ENCODE measurements around the gene B3GLCT. TPM values are rescaled to one million over a fixed set of nuclear protein-coding genes. Genes with fewer than 3 reads are reported as not detected.

Gene B3GLCT
- total RNA-seq, 2 donors from 2014 or later: 2.8 to 3.1 TPM

DNA sequence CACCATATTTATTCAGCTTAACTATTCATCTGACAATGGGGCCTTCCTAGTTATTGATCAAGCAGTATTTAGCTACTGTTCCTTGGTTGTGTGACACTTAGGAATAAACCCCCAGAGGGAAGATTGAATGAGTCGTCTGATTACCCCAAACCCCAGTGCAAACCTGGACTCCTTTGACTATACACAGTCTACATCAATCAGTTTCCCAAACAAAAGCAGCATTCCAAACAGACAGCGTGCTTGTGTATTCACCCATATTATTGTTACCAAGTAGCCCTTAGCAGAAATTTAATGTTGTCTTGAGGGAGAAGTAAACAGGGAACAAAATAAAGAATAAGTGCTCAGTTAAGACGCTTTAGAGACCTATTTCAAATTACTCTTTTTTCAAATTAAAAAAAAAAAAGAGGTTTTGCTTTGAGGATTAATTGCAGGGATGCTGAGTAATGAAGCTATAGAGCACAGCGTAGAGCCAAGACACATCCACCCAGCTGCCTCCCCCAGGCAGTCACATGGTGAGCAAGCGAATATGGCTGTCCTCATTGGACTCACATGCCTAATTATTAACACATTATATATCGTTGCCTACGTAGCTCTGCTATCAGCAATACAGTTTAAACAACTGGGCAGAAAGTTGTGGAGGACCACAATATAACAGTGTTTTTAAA is 14.7 kb upstream of the B3GLCT start:
- H3K9me3 ChIP-seq: no peaks in the 10 kb centered on the region
- H3K27me3 ChIP-seq: no peaks in the 10 kb centered on the region
- intact Hi-C loops (cut with DNase I): no loop called here
- DNase-seq: no peak
- no peaks in the 10 kb centered on the region for H3K36me3 ChIP-seq
- H3K4me1 ChIP-seq: no peaks in the 10 kb centered on the region
- H3K27ac ChIP-seq: no peak overlapping the region
- no peak overlapping the region for H3K4me3 ChIP-seq
- TF ChIP-seq, protein P1, sequence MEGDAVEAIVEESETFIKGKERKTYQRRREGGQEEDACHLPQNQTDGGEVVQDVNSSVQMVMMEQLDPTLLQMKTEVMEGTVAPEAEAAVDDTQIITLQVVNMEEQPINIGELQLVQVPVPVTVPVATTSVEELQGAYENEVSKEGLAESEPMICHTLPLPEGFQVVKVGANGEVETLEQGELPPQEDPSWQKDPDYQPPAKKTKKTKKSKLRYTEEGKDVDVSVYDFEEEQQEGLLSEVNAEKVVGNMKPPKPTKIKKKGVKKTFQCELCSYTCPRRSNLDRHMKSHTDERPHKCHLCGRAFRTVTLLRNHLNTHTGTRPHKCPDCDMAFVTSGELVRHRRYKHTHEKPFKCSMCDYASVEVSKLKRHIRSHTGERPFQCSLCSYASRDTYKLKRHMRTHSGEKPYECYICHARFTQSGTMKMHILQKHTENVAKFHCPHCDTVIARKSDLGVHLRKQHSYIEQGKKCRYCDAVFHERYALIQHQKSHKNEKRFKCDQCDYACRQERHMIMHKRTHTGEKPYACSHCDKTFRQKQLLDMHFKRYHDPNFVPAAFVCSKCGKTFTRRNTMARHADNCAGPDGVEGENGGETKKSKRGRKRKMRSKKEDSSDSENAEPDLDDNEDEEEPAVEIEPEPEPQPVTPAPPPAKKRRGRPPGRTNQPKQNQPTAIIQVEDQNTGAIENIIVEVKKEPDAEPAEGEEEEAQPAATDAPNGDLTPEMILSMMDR (IDR thresholded peaks at IDR 0.05): no peak
- H3K9ac ChIP-seq (ENCODE audit: low read depth in 2 of 2, low read length in 2 of 2): no peak overlapping the region

DNA sequence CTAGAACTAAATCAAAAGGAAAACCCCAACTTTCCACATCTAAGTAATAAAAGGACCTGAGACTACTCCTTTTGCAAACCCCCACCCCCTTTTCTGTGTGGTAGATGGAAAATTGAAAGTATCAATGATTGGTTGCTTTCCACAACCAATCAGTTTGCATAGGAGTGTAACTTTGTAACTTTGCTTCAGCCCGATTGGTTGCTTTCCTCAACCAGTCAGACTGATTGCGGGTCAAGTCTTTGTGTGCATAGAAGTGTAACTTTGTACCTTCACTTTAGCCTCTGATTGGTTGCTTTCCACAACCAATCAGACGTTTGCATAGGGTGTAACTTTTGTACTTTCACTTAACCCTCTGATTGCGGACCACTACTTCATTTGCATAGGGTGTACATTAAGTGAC is 8.0 kb upstream of the B3GLCT start:
- H3K27ac ChIP-seq: no peak overlapping the region
- no peak for DNase-seq
- H3K27me3 ChIP-seq: no peaks in the 10 kb centered on the region
- H3K9ac ChIP-seq (ENCODE audit: low read depth in 2 of 2, low read length in 2 of 2): no peak overlapping the region
- no peaks in the 10 kb centered on the region for H3K9me3 ChIP-seq
- intact Hi-C loops (cut with DNase I): no loop called here
- H3K4me3 ChIP-seq: no peak overlapping the region
- no peaks in the 10 kb centered on the region for H3K4me1 ChIP-seq
- TF ChIP-seq, protein P1 (IDR thresholded peaks at IDR 0.05): no peak
- no peaks in the 10 kb centered on the region for H3K36me3 ChIP-seq

DNA sequence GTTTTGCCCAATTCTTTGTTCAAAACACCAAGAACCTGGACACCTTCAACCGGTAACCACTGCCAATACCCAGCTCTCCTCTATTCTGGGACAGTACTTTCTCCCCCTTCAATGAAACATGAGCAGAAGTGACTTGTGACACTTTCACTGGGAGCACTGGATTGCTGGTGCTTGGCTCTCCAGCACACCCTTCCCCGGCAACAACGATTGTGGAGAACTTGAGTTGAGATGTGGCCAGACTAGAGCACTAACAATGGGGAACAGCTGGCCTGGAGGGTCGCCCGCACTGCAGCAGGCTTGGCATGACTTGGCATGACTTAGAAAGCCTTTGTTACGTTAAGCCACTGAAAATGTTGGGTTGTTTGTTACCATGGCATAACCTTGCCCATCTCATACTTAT is 7.5 kb upstream of the B3GLCT start:
- Histone ChIP-seq H3K27me3 (no peaks in the 10 kb centered on the region), H3K9ac (ENCODE audit: low read depth in 2 of 2, low read length in 2 of 2) (no peak overlapping the region), H3K36me3 (no peaks in the 10 kb centered on the region), H3K9me3 (no peaks in the 10 kb centered on the region), H3K27ac (no peak overlapping the region), H3K4me3 (no peak overlapping the region), H3K4me1 (no peaks in the 10 kb centered on the region)
- intact Hi-C loops (cut with DNase I): no loop called here
- no peak for DNase-seq
- TF ChIP-seq, protein P1 (IDR thresholded peaks at IDR 0.05): no peak

DNA sequence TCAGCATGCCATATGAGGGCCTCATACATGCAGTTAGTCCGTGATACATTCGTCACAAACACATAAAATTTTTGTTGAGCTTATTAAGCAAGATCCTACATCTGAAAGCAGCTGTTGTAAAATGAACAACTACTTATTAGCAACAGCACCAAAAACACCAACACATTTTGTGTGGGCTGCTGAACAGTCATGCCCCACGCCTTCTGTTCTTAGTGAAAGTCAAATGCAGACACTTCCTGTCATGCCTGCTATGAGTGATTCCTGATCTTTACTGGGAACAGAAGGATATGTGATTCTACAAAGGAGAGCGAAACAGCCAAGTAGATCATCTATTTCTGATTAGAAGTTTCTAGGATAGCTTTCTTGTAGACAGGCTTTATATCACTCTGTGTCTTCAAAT is 4.2 kb upstream of the B3GLCT start:
- no peaks in the 10 kb centered on the region for H3K9me3 ChIP-seq
- H3K4me3 ChIP-seq: no peak overlapping the region
- intact Hi-C loops (cut with DNase I): no loop called here
- no peaks in the 10 kb centered on the region for H3K4me1 ChIP-seq
- H3K27ac ChIP-seq: no peak overlapping the region
- TF ChIP-seq, protein P1 (IDR thresholded peaks at IDR 0.05): no peak
- H3K27me3 ChIP-seq: no peaks in the 10 kb centered on the region
- DNase-seq: no peak
- no peaks in the 10 kb centered on the region for H3K36me3 ChIP-seq
- no peak overlapping the region for H3K9ac ChIP-seq (ENCODE audit: low read depth in 2 of 2, low read length in 2 of 2)

DNA sequence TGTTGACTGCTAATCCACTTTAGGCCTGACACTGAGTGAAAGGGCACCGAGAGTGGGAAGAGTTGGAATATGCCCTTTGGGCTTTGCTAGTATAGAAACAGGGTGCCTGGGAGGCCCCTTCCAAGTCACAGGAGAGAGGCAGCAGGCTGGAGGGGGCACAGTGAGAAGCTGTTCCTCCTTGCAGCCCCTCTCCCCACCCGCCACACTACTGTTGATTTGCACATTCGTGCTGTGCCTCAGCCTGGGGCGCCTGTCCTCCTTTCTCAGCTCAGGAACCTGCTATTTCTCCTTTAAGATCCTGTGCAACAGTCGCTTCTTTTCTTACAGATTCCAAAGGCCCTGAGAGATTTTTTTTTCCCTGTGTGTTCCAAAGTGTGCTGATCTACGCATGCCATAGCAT is 2.8 kb upstream of the B3GLCT start:
- H3K27ac ChIP-seq: no peak overlapping the region
- no peaks in the 10 kb centered on the region for H3K27me3 ChIP-seq
- TF ChIP-seq, protein P1 (IDR thresholded peaks at IDR 0.05): no peak
- no peaks in the 10 kb centered on the region for H3K9me3 ChIP-seq
- DNase-seq: no peak
- no peaks in the 10 kb centered on the region for H3K36me3 ChIP-seq
- no peak overlapping the region for H3K4me3 ChIP-seq
- H3K9ac ChIP-seq (ENCODE audit: low read depth in 2 of 2, low read length in 2 of 2): no peak overlapping the region
- intact Hi-C loops (cut with DNase I): no loop called here
- H3K4me1 ChIP-seq: no peaks in the 10 kb centered on the region

Data from colonic mucosa (tissue), 4 donors.